Keratinocyte (primary cell): ENCODE data around the gene PLXNB1. TPM values are rescaled to one million over a fixed set of nuclear protein-coding genes. Genes with fewer than 3 reads are reported as not detected.

Source experiments
- DNase-seq: peaks from one replicate; pipeline ENCODE4 v3.0.0-alpha.2; 2011; ENCODE audit warnings: low read depth, missing footprints, low spot score
- FAIRE-seq: peaks from 2 replicates; lab custom pipeline; 2011; peaks lifted over from hg19 to GRCh38; lab: Jason Lieb, UNC
- H2AFZ ChIP-seq: 2 replicates; pipeline ENCODE4 v1.6.0; 2012; ENCODE audit warnings: low read length, control low read depth, inconsistent platforms; ENCODE audit not compliant: control insufficient read depth
- H3K27ac ChIP-seq: 2 replicates; pipeline ENCODE4 v1.5.1; 2011; ENCODE audit warnings: low read length; ENCODE audit not compliant: control insufficient read depth, insufficient read depth
- H3K27me3 ChIP-seq: 3 replicates; pipeline ENCODE4 v1.6.0; 2011; ENCODE audit warnings: low read length; ENCODE audit not compliant: control insufficient read depth, insufficient read depth; ENCODE audit errors: extremely low read depth
- H3K36me3 ChIP-seq, 2 experiments: 2 replicates in 1 of 2; 3 replicates in 1 of 2; pipeline ENCODE4 v1.5.1; 2011; ENCODE audit warnings: low read length in 2 of 2, mild to moderate bottlenecking in 1 of 2; ENCODE audit not compliant: control insufficient read depth in 2 of 2, insufficient read depth in 2 of 2; ENCODE audit errors: extremely low read depth in 1 of 2
- H3K4me1 ChIP-seq: 3 replicates; pipeline ENCODE4 v1.5.1; 2011; ENCODE audit warnings: low read length; ENCODE audit not compliant: control insufficient read depth, insufficient read depth; ENCODE audit errors: extremely low read depth
- H3K4me2 ChIP-seq: 3 replicates; pipeline ENCODE4 v1.6.0; 2011; ENCODE audit warnings: low read depth, low read length; ENCODE audit not compliant: control insufficient read depth, insufficient read depth; ENCODE audit errors: extremely low read depth
- H3K4me3 ChIP-seq, 3 experiments: fragments of 200-600 bp in 1 of 3; sonication (generic) in 1 of 3; 2 replicates in 2 of 3; 3 replicates in 1 of 3; pipeline ENCODE4 v1.5.1; 2011 to 2016; ENCODE audit warnings: low read length in 3 of 3, mild to moderate bottlenecking in 3 of 3, control low read depth in 2 of 3, inconsistent platforms in 1 of 3, low read depth in 1 of 3, mixed read lengths in 1 of 3, mixed run types in 1 of 3, moderate library complexity in 1 of 3; ENCODE audit not compliant: control insufficient read depth in 2 of 3, insufficient read depth in 2 of 3; ENCODE audit errors: extremely low read depth in 1 of 3
- H3K79me2 ChIP-seq: 2 replicates; pipeline ENCODE4 v1.6.0; 2012; ENCODE audit warnings: low read length; ENCODE audit not compliant: control insufficient read depth, insufficient read depth
- H3K9ac ChIP-seq: 3 replicates; pipeline ENCODE4 v1.6.0; 2011; ENCODE audit warnings: low read length; ENCODE audit not compliant: control insufficient read depth, insufficient read depth; ENCODE audit errors: extremely low read depth
- H3K9me1 ChIP-seq: 3 replicates; pipeline ENCODE4 v1.6.0; 2011; ENCODE audit warnings: low read length; ENCODE audit not compliant: control insufficient read depth, insufficient read depth; ENCODE audit errors: extremely low read depth
- H3K9me3 ChIP-seq: 2 replicates; pipeline ENCODE4 v1.5.1; 2012; ENCODE audit warnings: low read depth, low read length; ENCODE audit not compliant: control insufficient read depth
- H4K20me1 ChIP-seq: 3 replicates; pipeline ENCODE4 v1.6.0; 2011; ENCODE audit warnings: low read length; ENCODE audit not compliant: control insufficient read depth, insufficient read depth; ENCODE audit errors: extremely low read depth
- EZH2 ChIP-seq: IDR thresholded peaks from one replicate; pipeline ENCODE4 v1.6.1; 2012; ENCODE audit warnings: inconsistent platforms, mild to moderate bottlenecking, low read length, moderate library complexity
- dilution Hi-C: fragments of 300-500 bp; cut with MboI; formaldehyde crosslinking; loops from one replicate; pipeline ENCODE4 v1.7.0; 2020; ENCODE audit warnings: low sequenced_read_pairs; ENCODE audit not compliant: extremely low pct_ligation_motif_present
- polyA plus RNA-seq, 5 experiments: library from polyadenylated mRNA; depleted of rRNA in 3 of 5; stranded (reverse) in 3 of 5; stranded (forward) in 1 of 5; unstranded in 1 of 5; fragments of >200 nt; gene quantifications; 1 replicate in 1 of 5; 2 replicates in 3 of 5; 3 replicates in 1 of 5; pipeline versions ENCODE4 v1.2.1 to v1.2.3, GENCODE V29; 2011 to 2012; ENCODE audit warnings: missing spikeins in 2 of 5, low read depth in 1 of 5, low replicate concordance in 1 of 5
- TF ChIP-seq, protein P1 (sequence below), 3 experiments: IDR thresholded peaks in 1 of 3; conservative IDR thresholded peaks in 1 of 3; optimal IDR thresholded peaks in 1 of 3; 2 replicates in 2 of 3; 3 replicates in 1 of 3; pipeline versions ENCODE3 to v1.5.1; 2011; ENCODE audit warnings: low read length in 3 of 3, mild to moderate bottlenecking in 3 of 3, moderate library complexity in 2 of 3, control low read depth in 1 of 3, inconsistent platforms in 1 of 3; ENCODE audit not compliant: insufficient read depth in 2 of 3; ENCODE audit errors: extremely low read depth in 1 of 3

PLXNB1 gene
- polyA plus RNA-seq, 1 donor (not counting 4 experiments of a cell fraction or from before 2014, with no cell fraction given), result 83.0 TPM

- peaks cover 3% of the 10 kb centered on the region for H4K20me1 ChIP-seq
- H3K27ac ChIP-seq, result peak within 1 kb of the TSS; percentile 77
- DNase-seq (no peak), FAIRE-seq (no peak)
- H3K9me1 ChIP-seq, result peaks cover 2% of the 10 kb centered on the region
- dilution Hi-C loops, result loop anchor here (25.0 kb wide), 1 partner anchor 184 kb away; no protein-coding TSS in a partner anchor
- peak within 1 kb of the TSS; percentile 87 for H3K9ac ChIP-seq
- peaks cover 35% of the 10 kb centered on the region for H3K79me2 ChIP-seq
- H2AFZ ChIP-seq, result peak within 1 kb of the TSS; percentile 98
- H3K4me2 ChIP-seq, result peak within 1 kb of the TSS; percentile 99
- H3K4me1 ChIP-seq, result peaks cover 24% of the 10 kb centered on the region
- no peaks in the 10 kb centered on the region for H3K27me3 ChIP-seq
- H3K4me3 ChIP-seq, result peak within 1 kb of the TSS; percentile 82 to 93 (median 85)
- H3K36me3 ChIP-seq, result peaks cover 8 to 13% of the 10 kb centered on the region in 2 experiments
- no peaks in the 10 kb centered on the region for H3K9me3 ChIP-seq
- TF ChIP-seq EZH2, result no peak
- TF ChIP-seq, protein P1, sequence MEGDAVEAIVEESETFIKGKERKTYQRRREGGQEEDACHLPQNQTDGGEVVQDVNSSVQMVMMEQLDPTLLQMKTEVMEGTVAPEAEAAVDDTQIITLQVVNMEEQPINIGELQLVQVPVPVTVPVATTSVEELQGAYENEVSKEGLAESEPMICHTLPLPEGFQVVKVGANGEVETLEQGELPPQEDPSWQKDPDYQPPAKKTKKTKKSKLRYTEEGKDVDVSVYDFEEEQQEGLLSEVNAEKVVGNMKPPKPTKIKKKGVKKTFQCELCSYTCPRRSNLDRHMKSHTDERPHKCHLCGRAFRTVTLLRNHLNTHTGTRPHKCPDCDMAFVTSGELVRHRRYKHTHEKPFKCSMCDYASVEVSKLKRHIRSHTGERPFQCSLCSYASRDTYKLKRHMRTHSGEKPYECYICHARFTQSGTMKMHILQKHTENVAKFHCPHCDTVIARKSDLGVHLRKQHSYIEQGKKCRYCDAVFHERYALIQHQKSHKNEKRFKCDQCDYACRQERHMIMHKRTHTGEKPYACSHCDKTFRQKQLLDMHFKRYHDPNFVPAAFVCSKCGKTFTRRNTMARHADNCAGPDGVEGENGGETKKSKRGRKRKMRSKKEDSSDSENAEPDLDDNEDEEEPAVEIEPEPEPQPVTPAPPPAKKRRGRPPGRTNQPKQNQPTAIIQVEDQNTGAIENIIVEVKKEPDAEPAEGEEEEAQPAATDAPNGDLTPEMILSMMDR (optimal IDR thresholded peaks at IDR 0.05 in 1 of 3, IDR thresholded peaks at IDR 0.05 in 1 of 3, conservative IDR thresholded peaks at IDR 0.05 in 1 of 3; ENCODE audit: extremely low read depth in 1 of 3, insufficient read depth in 2 of 3, low read length in 3 of 3), result no peak
Measured at GRCh38 chr3:48446425-48447193, 16.7 kb upstream of the PLXNB1 start, which contains the start of gene ATRIP. Gene ATRIP (plus strand): TSS chr3:48446737. CDS start chr3:48446846, 109 bp downstream.

DNA sequence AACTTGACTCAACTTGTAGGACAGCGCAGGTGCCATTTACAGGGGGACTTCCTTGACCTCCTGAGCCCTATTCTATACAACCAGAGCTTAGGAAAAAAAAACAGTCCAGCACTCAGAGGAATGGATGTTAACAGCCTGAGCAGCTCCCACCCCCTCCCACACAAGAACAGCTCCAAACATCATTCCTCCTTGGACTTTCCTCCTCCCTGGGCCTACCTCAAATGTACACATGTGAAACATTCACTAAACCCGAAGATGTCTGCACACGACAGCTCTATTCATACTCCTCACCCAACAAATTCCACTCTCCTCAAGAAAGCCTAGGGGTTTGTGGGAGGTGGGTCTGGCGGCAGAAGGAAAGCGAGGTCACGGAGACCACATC is 16.1 kb upstream of the PLXNB1 start:
- Histone ChIP-seq H3K9me3 (no peaks in the 10 kb centered on the region), H3K4me2 (peak overlapping the region; percentile 99), H3K4me3 (peak overlapping the region; percentile 82 to 93 (median 85)), H3K27ac (peak overlapping the region; percentile 77), H2AFZ (peak overlapping the region; percentile 98), H3K4me1 (peaks cover 27% of the 10 kb centered on the region), H3K36me3 (peaks cover 6 to 13% of the 10 kb centered on the region in 2 experiments), H3K27me3 (no peaks in the 10 kb centered on the region), H3K9me1 (peaks cover 3% of the 10 kb centered on the region), H4K20me1 (peaks cover 4% of the 10 kb centered on the region), H3K79me2 (peaks cover 41% of the 10 kb centered on the region), H3K9ac (peak overlapping the region; percentile 87)
- dilution Hi-C loops, result loop anchor here (25.0 kb wide), 1 partner anchor 184 kb away; no protein-coding TSS in a partner anchor
- DNase-seq (no peak), FAIRE-seq (no peak)
- TF ChIP-seq, protein P1 (optimal IDR thresholded peaks at IDR 0.05 in 1 of 3, IDR thresholded peaks at IDR 0.05 in 1 of 3, conservative IDR thresholded peaks at IDR 0.05 in 1 of 3; ENCODE audit: extremely low read depth in 1 of 3, insufficient read depth in 2 of 3, low read length in 3 of 3), result no peak
- TF ChIP-seq EZH2, result no peak
